Large intestine (tissue), 3 donors: ENCODE results near the gene LHX2. TPM values are rescaled to one million over a fixed set of nuclear protein-coding genes. Genes with fewer than 3 reads are reported as not detected.

Experiments used
- DNase-seq, 2 donors: peaks; one replicate each; pipeline versions ENCODE4 v3.0.0 to v3.0.0-alpha.2; 2013
- H3K27ac ChIP-seq: one replicate; pipeline ENCODE4 v1.5.1; 2013; ENCODE audit warnings: low read length
- H3K27me3 ChIP-seq: 2 replicates; pipeline ENCODE4 v1.6.1; 2013; ENCODE audit warnings: low read length; ENCODE audit not compliant: control insufficient read depth, insufficient read depth
- H3K36me3 ChIP-seq: 2 replicates; pipeline ENCODE4 v1.6.1; 2013; ENCODE audit warnings: low read length; ENCODE audit not compliant: control insufficient read depth, insufficient read depth
- H3K4me1 ChIP-seq: one replicate; pipeline ENCODE4 v1.6.1; 2013; ENCODE audit warnings: low read length; ENCODE audit not compliant: control insufficient read depth, insufficient read depth
- H3K4me3 ChIP-seq: one replicate; pipeline ENCODE4 v1.5.1; 2013; ENCODE audit warnings: low read length
- H3K9me3 ChIP-seq: one replicate; pipeline ENCODE4 v1.6.1; 2013; ENCODE audit warnings: mild to moderate bottlenecking, low read depth, low read length, moderate library complexity; ENCODE audit not compliant: control insufficient read depth
- WGBS: methylation state at CpG from one replicate; pipeline ENCODE4 v1.1.5; 2013; ENCODE audit warnings: low lambda C conversion rate; ENCODE audit not compliant: insufficient coverage; 5-methylcytosine and 5-hydroxymethylcytosine counted together
- polyA plus RNA-seq: library from polyadenylated mRNA; unstranded; fragments of 120-200 nt; gene quantifications from one replicate; pipeline ENCODE4 v1.2.1, GENCODE V29; 2013

The LHX2 gene
- polyA plus RNA-seq, 1 donor: 0.12 TPM

GRCh38 chr9:124020520-124021384, 9.2 kb downstream of the LHX2 start:
- Histone ChIP-seq H3K9me3 (peaks cover 16% of the 10 kb centered on the region), H3K4me1 (peaks cover 4% of the 10 kb centered on the region), H3K27me3 (peaks cover 96% of the 10 kb centered on the region), H3K4me3 (no peak overlapping the region), H3K36me3 (no peaks in the 10 kb centered on the region), H3K27ac (no peak overlapping the region)
- DNase-seq: no peak
- 0% methylated on average over 2 of the region's 31 CpGs for WGBS

GRCh38 chr9:124021385-124021769, 9.8 kb downstream of the LHX2 start:
- Histone ChIP-seq H3K4me1 (peaks cover 4% of the 10 kb centered on the region), H3K36me3 (no peaks in the 10 kb centered on the region), H3K27me3 (peaks cover 95% of the 10 kb centered on the region), H3K4me3 (no peak overlapping the region), H3K9me3 (peaks cover 13% of the 10 kb centered on the region), H3K27ac (no peak overlapping the region)
- no peak for DNase-seq
- 10% methylated on average over 3 of the region's 5 CpGs for WGBS

GRCh38 chr9:124022201-124023121, 10.9 kb downstream of the LHX2 start:
- DNase-seq: no peak
- Histone ChIP-seq H3K36me3 (no peaks in the 10 kb centered on the region), H3K27me3 (peaks cover 90% of the 10 kb centered on the region), H3K9me3 (peaks cover 8% of the 10 kb centered on the region), H3K4me1 (no peaks in the 10 kb centered on the region), H3K27ac (no peak overlapping the region), H3K4me3 (no peak overlapping the region)
- 7% methylated on average over 2 of the region's 38 CpGs for WGBS

GRCh38 chr9:124024107-124024506, 12.5 kb downstream of the LHX2 start:
- H3K4me3 ChIP-seq: no peak overlapping the region
- H3K4me1 ChIP-seq: no peaks in the 10 kb centered on the region
- no peak for DNase-seq
- H3K27ac ChIP-seq: no peak overlapping the region
- H3K36me3 ChIP-seq: no peaks in the 10 kb centered on the region
- H3K27me3 ChIP-seq: peaks cover 87% of the 10 kb centered on the region
- whole genome bisulfite sequencing: no CpG with 5 or more reads among the region's 2 CpGs
- H3K9me3 ChIP-seq: peaks cover 2% of the 10 kb centered on the region

GRCh38 chr9:124029617-124030016, 18.0 kb downstream of the LHX2 start:
- no CpG with 5 or more reads among the region's 12 CpGs for WGBS
- Histone ChIP-seq H3K27ac (no peak overlapping the region), H3K36me3 (no peaks in the 10 kb centered on the region), H3K27me3 (peaks cover 83% of the 10 kb centered on the region), H3K9me3 (no peaks in the 10 kb centered on the region), H3K4me3 (no peak overlapping the region), H3K4me1 (no peaks in the 10 kb centered on the region)
- DNase-seq: no peak

- Histone ChIP-seq H3K36me3 (no peaks in the 10 kb centered on the region), H3K27me3 (peaks cover 84% of the 10 kb centered on the region), H3K4me3 (no peak overlapping the region), H3K27ac (no peak overlapping the region), H3K4me1 (no peaks in the 10 kb centered on the region), H3K9me3 (no peaks in the 10 kb centered on the region)
- DNase-seq: no peak
- WGBS: 93% methylated on average over 3 of the region's 16 CpGs
Observed at GRCh38 chr9:124030969-124031451, 19.4 kb downstream of the LHX2 start.

GRCh38 chr9:124032247-124032646, 20.7 kb downstream of the LHX2 start:
- Histone ChIP-seq H3K27me3 (peaks cover 87% of the 10 kb centered on the region), H3K9me3 (no peaks in the 10 kb centered on the region), H3K4me1 (no peaks in the 10 kb centered on the region), H3K4me3 (no peak overlapping the region), H3K36me3 (no peaks in the 10 kb centered on the region), H3K27ac (no peak overlapping the region)
- WGBS: no CpG with 5 or more reads among the region's 24 CpGs
- no peak for DNase-seq

- no peak overlapping the region for H3K27ac ChIP-seq
- DNase-seq: no peak
- no CpG with 5 or more reads among the region's 5 CpGs for WGBS
- no peaks in the 10 kb centered on the region for H3K4me1 ChIP-seq
- H3K4me3 ChIP-seq: no peak overlapping the region
- H3K27me3 ChIP-seq: peaks cover 90% of the 10 kb centered on the region
- H3K9me3 ChIP-seq: no peaks in the 10 kb centered on the region
- H3K36me3 ChIP-seq: no peaks in the 10 kb centered on the region
Observed at GRCh38 chr9:124033348-124033747, 21.8 kb downstream of the LHX2 start.

- WGBS: 60% methylated on average over 1 of the region's 3 CpGs
- Histone ChIP-seq H3K27me3 (peaks cover 91% of the 10 kb centered on the region), H3K36me3 (no peaks in the 10 kb centered on the region), H3K27ac (no peak overlapping the region), H3K9me3 (no peaks in the 10 kb centered on the region), H3K4me3 (no peak overlapping the region), H3K4me1 (no peaks in the 10 kb centered on the region)
- no peak for DNase-seq
Observed at GRCh38 chr9:124033967-124034366, 22.4 kb downstream of the LHX2 start.

- DNase-seq: no peak
- H3K27me3 ChIP-seq: peaks cover 91% of the 10 kb centered on the region
- H3K36me3 ChIP-seq: no peaks in the 10 kb centered on the region
- no peak overlapping the region for H3K27ac ChIP-seq
- H3K4me3 ChIP-seq: no peak overlapping the region
- no CpG with 5 or more reads among the region's 17 CpGs for WGBS
- no peaks in the 10 kb centered on the region for H3K9me3 ChIP-seq
- no peaks in the 10 kb centered on the region for H3K4me1 ChIP-seq
Observed at GRCh38 chr9:124035001-124035650, 23.6 kb downstream of the LHX2 start.
